GM23338 (cell line): Measurements from ENCODE around the gene STAMBPL1.

ENCODE experiments used
- CREB1 ChIP-seq: fragments of 250-450 bp; sonication (Bioruptor Pico); IDR thresholded peaks from 2 replicates; pipeline ENCODE4 v1.5.0; 2020; ENCODE audit warnings: low read depth, mild to moderate bottlenecking, moderate library complexity
- EZH2 ChIP-seq: fragments of 200-600 bp; sonication (generic); IDR thresholded peaks from one replicate; pipeline ENCODE4 v1.8.0; 2017; ENCODE audit warnings: antibody characterized with exemption, mild to moderate bottlenecking, low read depth; ENCODE audit not compliant: unreplicated experiment
- POLR2AphosphoS5 ChIP-seq: IDR thresholded peaks from 2 replicates; pipeline ENCODE4 v1.6.1; 2016; ENCODE audit warnings: antibody characterized with exemption, low read depth
- STAT1 ChIP-seq: IDR thresholded peaks from one replicate; pipeline ENCODE4 v1.6.1; 2016; ENCODE audit warnings: antibody characterized with exemption; ENCODE audit not compliant: unreplicated experiment
- ZNF114 ChIP-seq: fragments of 250-450 bp; sonication (Bioruptor Pico); IDR thresholded peaks from 2 replicates; pipeline ENCODE4 v1.5.0; 2020; ENCODE audit warnings: mild to moderate bottlenecking, moderate library complexity
- ZNF331 ChIP-seq: fragments of 250-450 bp; sonication (Bioruptor Pico); IDR thresholded peaks from 2 replicates; pipeline ENCODE4 v1.5.0; 2020; ENCODE audit warnings: low read depth, mild to moderate bottlenecking, moderate library complexity
- TF ChIP-seq, protein P1 (sequence below), 2 experiments: fragments of 200-600 bp in 1 of 2; sonication (generic) in 1 of 2; conservative IDR thresholded peaks; 2 replicates each; pipeline versions ENCODE4 v1.5.1 to v1.6.1; 2016 to 2017; ENCODE audit warnings: antibody characterized with exemption in 2 of 2, low read depth in 2 of 2, mild to moderate bottlenecking in 2 of 2, moderate library complexity in 1 of 2
- TF ChIP-seq, protein P2 (sequence below): IDR thresholded peaks from one replicate; pipeline ENCODE4 v1.6.1; 2018; ENCODE audit warnings: antibody characterized with exemption; ENCODE audit not compliant: unreplicated experiment
- TF ChIP-seq, protein P3 (sequence below): IDR thresholded peaks from 2 replicates; pipeline ENCODE4 v1.6.1; 2016; ENCODE audit warnings: antibody characterized with exemption

DNA sequence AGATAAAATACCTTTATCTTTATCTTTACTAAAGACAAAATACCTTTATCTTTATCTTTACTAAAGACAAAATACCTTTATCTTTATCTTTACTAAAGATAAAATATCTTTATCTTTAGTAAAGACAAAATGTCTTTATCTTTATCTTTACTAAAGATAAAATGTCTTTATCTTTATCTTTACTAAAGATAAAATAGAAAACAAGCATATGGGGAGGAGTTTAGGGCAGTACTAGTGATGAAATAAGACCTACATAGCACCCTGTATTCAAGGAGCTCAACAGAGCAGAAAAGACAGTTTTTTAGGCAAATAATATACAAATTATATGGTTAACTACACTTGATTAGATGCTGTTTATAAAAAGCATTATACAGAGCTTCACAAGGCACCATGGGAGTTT lies 47.7 kb upstream of the STAMBPL1 start:
- TF ChIP-seq, protein P1, sequence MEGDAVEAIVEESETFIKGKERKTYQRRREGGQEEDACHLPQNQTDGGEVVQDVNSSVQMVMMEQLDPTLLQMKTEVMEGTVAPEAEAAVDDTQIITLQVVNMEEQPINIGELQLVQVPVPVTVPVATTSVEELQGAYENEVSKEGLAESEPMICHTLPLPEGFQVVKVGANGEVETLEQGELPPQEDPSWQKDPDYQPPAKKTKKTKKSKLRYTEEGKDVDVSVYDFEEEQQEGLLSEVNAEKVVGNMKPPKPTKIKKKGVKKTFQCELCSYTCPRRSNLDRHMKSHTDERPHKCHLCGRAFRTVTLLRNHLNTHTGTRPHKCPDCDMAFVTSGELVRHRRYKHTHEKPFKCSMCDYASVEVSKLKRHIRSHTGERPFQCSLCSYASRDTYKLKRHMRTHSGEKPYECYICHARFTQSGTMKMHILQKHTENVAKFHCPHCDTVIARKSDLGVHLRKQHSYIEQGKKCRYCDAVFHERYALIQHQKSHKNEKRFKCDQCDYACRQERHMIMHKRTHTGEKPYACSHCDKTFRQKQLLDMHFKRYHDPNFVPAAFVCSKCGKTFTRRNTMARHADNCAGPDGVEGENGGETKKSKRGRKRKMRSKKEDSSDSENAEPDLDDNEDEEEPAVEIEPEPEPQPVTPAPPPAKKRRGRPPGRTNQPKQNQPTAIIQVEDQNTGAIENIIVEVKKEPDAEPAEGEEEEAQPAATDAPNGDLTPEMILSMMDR (conservative IDR thresholded peaks at IDR 0.05; ENCODE audit: low read depth in 2 of 2) = no peak
- no peak for TF ChIP-seq POLR2AphosphoS5
- no peak for TF ChIP-seq EZH2
- no peak for TF ChIP-seq ZNF331 (CRISPR knock-in tag)
- no peak for TF ChIP-seq ZNF114 (CRISPR knock-in tag)
- TF ChIP-seq, protein P2, sequence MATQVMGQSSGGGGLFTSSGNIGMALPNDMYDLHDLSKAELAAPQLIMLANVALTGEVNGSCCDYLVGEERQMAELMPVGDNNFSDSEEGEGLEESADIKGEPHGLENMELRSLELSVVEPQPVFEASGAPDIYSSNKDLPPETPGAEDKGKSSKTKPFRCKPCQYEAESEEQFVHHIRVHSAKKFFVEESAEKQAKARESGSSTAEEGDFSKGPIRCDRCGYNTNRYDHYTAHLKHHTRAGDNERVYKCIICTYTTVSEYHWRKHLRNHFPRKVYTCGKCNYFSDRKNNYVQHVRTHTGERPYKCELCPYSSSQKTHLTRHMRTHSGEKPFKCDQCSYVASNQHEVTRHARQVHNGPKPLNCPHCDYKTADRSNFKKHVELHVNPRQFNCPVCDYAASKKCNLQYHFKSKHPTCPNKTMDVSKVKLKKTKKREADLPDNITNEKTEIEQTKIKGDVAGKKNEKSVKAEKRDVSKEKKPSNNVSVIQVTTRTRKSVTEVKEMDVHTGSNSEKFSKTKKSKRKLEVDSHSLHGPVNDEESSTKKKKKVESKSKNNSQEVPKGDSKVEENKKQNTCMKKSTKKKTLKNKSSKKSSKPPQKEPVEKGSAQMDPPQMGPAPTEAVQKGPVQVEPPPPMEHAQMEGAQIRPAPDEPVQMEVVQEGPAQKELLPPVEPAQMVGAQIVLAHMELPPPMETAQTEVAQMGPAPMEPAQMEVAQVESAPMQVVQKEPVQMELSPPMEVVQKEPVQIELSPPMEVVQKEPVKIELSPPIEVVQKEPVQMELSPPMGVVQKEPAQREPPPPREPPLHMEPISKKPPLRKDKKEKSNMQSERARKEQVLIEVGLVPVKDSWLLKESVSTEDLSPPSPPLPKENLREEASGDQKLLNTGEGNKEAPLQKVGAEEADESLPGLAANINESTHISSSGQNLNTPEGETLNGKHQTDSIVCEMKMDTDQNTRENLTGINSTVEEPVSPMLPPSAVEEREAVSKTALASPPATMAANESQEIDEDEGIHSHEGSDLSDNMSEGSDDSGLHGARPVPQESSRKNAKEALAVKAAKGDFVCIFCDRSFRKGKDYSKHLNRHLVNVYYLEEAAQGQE = no peak
- TF ChIP-seq CREB1 = no peak
- TF ChIP-seq, protein P3, sequence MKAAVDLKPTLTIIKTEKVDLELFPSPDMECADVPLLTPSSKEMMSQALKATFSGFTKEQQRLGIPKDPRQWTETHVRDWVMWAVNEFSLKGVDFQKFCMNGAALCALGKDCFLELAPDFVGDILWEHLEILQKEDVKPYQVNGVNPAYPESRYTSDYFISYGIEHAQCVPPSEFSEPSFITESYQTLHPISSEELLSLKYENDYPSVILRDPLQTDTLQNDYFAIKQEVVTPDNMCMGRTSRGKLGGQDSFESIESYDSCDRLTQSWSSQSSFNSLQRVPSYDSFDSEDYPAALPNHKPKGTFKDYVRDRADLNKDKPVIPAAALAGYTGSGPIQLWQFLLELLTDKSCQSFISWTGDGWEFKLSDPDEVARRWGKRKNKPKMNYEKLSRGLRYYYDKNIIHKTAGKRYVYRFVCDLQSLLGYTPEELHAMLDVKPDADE = no peak
- TF ChIP-seq STAT1 = no peak
